ENCODE measurements around the gene STUM.
"Not testable (repeated sequence)": the region's sequence is repeated elsewhere in the genome, so short reads cannot be mapped to it uniquely, and the experiment has no call there.

STUM gene

GRCh38 chr1:226548256-226549093 is at the start of gene STUM:
Gene STUM (plus strand): TSS chr1:226548764. CDS start chr1:226548905, 141 bp downstream.
- DNase-seq (ENCODE audit: low read depth in 2 of 2), result no peak

GRCh38 chr1:226499699-226500098 is 48.9 kb upstream of the STUM start:
- not testable (repeated sequence) for DNase-seq (ENCODE audit: low read depth in 2 of 2)

- DNase-seq (ENCODE audit: low read depth in 2 of 2), result no peak
These were observed 42.5 kb upstream of the STUM start for GRCh38 chr1:226506021-226506420.

GRCh38 chr1:226506921-226507320 is 41.6 kb upstream of the STUM start:
- no peak for DNase-seq (ENCODE audit: low read depth in 2 of 2)

GRCh38 chr1:226510453-226510852 is 38.1 kb upstream of the STUM start:
- DNase-seq (ENCODE audit: low read depth in 2 of 2), result no peak

GRCh38 chr1:226511296-226511695 is 37.3 kb upstream of the STUM start:
- no peak for DNase-seq (ENCODE audit: low read depth in 2 of 2)

GRCh38 chr1:226512076-226512728 is 36.4 kb upstream of the STUM start:
- DNase-seq (ENCODE audit: low read depth in 2 of 2), result no peak

- no peak for DNase-seq (ENCODE audit: low read depth in 2 of 2)
These were observed 30.2 kb upstream of the STUM start for GRCh38 chr1:226518375-226518774.

- DNase-seq (ENCODE audit: low read depth in 2 of 2), result no peak
These were observed 29.4 kb upstream of the STUM start for GRCh38 chr1:226519135-226519534.

GRCh38 chr1:226519716-226520598 is 28.6 kb upstream of the STUM start:
- no peak for DNase-seq (ENCODE audit: low read depth in 2 of 2)

GRCh38 chr1:226520640-226521355 is 27.8 kb upstream of the STUM start:
- DNase-seq (ENCODE audit: low read depth in 2 of 2), result no peak

- no peak for DNase-seq (ENCODE audit: low read depth in 2 of 2)
These were observed 24.7 kb upstream of the STUM start for GRCh38 chr1:226523646-226524406.

- no peak for DNase-seq (ENCODE audit: low read depth in 2 of 2)
These were observed 24.0 kb upstream of the STUM start for GRCh38 chr1:226524547-226524946.

- no peak for DNase-seq (ENCODE audit: low read depth in 2 of 2)
These were observed 22.8 kb upstream of the STUM start for GRCh38 chr1:226525750-226526149.

- no peak for DNase-seq (ENCODE audit: low read depth in 2 of 2)
These were observed 21.6 kb upstream of the STUM start for GRCh38 chr1:226526801-226527595.

- DNase-seq (ENCODE audit: low read depth in 2 of 2), result no peak
These were observed 18.7 kb upstream of the STUM start for GRCh38 chr1:226529891-226530290.

- DNase-seq (ENCODE audit: low read depth in 2 of 2), result no peak
These were observed 18.0 kb upstream of the STUM start for GRCh38 chr1:226530591-226530990.

- DNase-seq (ENCODE audit: low read depth in 2 of 2), result no peak
These were observed 17.0 kb upstream of the STUM start for GRCh38 chr1:226531360-226532093.

- no peak for DNase-seq (ENCODE audit: low read depth in 2 of 2)
These were observed 16.0 kb upstream of the STUM start for GRCh38 chr1:226532553-226532952.

All from stimulated activated CD8-positive, alpha-beta memory T cell treated with anti-CD3 and anti-CD28 coated beads, Interleukin-15, amount 100 ng/mL, for 4 hours (primary cell).